Anterior cingulate cortex (tissue), 58 donors: ENCODE data around the gene ADGRG7.
"Not testable (repeated sequence)": the region's sequence is repeated elsewhere in the genome, so short reads cannot be mapped to it uniquely, and the experiment has no call there.

ENCODE experiments used
- DNase-seq, 58 donors: peaks; one replicate each; lab custom pipeline; 2025; lab: John Stamatoyannopoulos, UW

Gene ADGRG7

DNA sequence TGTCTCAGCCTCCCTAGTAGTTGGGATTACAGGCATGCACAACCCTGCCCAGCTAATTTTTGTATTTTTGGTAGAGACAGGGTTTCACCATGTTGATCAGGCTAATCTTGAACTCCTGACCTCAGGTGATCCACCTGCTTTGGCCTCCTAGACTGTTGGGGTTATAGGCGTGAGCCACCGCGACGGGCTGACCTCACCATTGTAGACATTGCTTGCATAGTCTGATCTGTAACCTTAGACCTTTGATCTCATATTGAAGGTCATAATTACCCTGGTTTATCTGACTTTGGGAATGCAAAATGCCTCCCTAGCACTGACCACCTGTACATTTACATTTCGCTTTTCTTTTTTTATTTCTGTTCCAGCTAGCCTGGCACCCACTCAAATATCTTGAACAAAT is 31.2 kb downstream of the ADGRG7 start:
- DNase-seq: no peak

DNA sequence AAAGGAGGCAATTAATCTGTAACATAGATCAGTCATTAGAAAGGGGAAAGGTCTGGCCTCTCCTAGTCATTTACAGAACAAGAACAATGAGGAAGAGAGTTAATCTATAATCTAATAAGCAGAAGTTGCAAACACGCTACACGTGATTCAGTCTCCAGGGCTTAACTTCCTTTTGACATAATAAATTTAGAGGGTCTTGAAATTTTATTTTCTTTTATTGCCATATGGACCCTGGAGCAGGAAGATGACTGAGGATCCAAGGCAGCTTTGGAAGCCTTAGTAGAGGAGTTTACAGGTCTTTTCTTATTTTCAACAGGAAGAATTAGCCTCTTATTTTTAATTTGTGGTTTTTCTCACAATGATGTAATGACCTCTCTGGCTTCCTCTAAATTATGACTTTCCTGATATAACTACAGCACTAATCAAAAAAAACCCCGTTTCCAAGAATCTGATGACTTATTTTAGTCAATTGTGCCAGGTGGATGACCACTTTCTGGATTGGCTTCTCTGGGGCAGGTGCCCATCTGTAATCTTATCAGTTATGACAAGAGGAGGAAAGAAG is 32.2 kb downstream of the ADGRG7 start:
- no peak for DNase-seq

DNA sequence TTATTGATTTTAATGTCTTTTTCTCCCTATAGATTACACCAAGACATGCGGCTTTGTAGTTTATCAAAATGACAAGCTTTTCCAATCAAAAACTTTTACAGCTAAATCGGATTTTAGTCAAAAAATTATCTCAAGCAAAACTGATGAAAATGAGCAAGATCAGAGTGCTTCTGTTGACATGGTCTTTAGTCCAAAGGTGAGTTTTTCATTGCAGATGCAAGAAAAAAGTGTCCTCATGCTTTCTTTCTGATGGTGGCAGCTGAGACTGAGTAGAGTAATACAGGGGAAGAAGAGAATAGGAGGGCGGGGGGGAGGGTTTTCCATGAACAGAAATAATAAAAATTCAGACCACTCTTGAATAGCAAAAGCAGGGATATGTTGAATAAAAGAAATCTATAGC is 36.5 kb downstream of the ADGRG7 start:
- DNase-seq: no peak

DNA sequence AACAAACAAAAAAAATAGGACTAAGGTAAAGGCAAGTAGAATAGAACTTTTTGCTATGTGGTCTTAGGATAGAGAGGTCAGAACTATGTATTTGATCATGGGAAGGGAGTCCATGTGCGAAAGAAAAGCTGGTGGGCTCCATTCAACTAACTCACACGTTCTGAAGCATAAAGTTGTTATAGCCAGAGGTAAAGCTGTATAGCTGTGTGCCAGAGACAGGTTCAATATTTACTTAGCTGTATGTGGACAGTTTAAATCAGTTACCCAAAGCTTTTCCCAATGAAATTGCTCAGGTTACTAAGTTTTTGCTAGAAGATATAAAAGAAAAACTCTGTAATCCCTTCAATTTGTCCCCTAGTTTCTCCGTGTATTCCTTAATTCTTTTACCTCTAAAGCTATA is 37.8 kb downstream of the ADGRG7 start:
- no peak for DNase-seq

DNA sequence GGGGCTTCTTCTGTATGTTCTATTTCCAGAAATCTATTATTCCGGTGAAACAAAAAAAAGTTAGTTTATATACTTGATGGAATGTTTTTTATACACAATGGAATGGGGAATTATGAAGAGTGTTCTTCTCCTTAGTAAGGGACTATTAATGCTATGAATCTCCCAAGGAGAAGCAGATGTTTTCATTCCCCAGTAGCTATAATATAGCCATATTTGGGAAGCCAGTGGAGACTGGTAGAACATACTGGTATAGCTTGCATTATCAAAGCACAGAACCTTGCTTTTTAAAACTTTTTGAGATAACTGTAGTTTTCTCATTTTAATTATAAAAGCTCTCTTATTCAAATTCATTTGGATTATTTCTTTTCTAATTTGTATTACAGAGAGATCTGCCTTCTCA is 38.3 kb downstream of the ADGRG7 start:
- no peak for DNase-seq

DNA sequence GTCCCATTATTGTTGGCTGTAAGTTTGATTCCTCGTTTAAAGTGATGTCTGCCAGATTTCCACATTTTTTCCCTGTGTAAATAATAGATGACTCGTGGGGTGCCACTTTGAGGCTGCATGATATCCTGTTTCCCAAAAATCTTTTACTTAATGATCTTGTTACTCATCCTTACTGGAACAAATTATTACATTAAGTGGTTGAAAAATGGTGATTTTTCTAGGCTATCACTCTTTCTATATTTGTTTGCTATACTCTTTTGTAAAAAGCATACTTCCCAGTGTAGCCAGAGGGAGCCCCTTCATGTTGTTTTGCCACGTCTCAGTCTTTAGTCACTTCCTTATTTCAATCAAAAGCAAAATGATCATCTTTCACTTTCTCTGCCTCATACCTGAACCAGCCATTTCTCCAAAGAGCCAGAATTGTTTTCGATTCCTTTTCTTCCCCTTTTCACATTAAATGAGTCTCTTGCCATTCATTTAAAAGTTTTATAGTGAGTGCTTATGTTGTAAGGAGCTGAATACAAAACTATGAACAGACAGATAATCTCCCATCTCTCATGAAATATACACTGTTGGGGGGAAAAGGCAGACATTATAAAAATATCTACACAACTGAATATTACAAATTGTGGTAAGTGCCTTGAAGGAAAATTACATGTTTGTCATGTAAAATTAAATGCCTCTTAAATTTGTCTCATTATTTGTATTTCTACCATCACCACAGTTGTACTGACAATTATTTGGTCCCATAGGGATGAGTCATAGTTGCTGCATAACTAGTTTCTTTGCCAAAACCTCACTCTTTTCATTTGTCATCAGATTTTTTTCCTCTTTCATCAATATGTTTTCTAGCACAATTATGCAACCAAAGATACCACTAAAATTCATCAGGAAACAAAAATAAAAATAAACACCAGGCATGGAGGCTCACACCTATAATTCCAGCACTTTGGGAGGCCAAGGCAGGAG is 41.5 kb downstream of the ADGRG7 start:
- no peak for DNase-seq

DNA sequence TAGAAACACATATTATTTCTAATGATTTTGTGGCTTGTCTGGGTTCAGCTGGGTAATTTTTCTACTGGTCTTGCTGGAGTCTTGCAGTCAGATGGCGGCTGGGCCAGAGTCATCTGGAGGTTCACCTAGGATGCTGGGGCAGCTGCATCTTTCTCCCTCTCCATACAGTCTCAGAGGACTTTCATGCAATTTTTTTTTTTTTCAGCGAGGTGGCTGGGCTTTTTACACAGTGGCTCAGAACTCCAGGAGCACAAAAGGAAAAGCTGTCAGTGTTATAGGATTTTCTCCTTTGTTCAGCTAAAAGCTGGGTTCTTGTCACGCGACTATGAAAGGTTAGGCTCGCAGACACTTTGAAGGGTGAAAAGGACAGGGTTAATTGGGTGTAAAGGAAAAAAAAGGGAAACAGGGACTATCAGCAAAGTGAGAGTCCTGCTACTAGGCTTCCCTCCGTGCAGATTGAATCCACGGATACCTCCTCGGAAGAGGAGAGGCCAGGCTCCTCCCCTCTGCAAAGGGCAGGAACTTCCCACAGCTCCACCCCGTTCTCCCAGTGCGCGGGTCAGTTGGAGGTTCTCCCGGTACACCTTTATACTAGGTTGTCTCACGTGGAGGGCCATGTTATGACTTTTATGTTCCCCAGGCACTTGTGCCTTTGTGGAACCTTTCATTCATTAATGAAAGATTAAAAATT is 44.3 kb downstream of the ADGRG7 start:
- DNase-seq: no peak

DNA sequence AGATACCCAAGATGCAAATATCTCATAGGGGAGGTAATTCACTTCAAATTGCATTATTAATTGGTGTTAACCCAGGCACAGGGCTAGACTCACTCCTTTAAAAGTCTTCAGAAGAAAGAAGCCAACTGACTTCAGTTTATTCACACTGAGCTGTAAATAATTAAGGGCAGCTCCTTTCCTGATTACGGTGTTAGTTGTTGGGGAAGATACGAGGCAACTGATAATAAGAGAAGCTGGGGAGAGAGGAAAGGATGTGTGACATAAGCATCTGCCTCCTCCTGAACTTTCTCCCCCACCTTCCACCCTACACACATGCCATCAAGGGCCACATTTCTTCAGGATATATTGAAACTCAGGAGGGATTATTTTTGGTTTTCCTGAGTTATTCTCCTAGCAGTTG is 47.5 kb downstream of the ADGRG7 start:
- no peak for DNase-seq

DNA sequence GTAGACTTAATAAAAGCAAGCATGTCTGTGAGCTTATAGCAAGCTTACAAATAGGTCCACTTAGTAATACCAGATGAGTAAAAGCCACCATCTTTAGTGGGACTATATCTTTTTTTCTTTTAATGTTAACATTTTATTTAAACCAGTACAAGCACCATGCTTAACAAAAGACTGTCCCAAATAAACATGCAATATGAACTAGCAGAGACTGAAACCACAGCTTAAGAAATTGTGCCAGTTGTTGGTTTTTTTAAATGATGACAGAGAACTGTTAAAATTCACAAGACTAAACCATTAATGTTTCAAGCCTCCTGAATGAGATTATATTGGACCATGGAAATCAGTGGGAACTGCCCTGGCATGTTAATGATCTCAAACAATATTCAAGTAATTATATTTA is 51.9 kb downstream of the ADGRG7 start:
- DNase-seq: not testable (repeated sequence)

DNA sequence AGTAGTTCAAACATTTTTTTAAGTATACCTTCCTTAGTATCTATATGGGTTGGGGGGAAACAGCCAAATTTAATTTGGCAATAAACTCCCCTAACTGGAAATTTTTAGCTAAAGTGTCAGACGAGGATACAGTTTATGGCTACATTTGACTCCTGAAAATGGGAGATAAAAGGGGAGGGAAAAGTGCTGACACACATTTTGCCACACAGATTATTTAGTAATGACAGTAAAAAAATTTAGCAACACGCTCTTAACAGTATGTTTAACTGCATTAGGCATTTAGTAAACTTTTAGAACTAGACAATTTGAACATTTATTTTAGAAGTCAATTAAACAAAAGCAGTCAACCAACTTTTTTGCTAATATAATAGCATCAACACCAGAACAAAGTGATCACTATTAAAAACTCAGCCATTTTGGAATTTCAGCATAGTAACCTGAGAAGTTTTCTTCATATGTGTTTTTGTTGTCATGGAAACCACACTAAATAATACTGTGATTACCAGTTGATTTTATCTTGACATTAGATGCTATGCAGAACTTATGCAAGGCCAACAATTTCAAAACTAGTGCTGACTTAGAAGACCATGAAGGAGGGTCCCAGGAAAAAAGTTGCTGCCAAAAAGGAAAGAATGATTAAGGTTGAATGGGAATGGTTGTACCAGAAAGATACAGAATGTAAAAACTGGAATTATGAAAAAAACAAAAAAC is 52.9 kb downstream of the ADGRG7 start:
- no peak for DNase-seq

DNA sequence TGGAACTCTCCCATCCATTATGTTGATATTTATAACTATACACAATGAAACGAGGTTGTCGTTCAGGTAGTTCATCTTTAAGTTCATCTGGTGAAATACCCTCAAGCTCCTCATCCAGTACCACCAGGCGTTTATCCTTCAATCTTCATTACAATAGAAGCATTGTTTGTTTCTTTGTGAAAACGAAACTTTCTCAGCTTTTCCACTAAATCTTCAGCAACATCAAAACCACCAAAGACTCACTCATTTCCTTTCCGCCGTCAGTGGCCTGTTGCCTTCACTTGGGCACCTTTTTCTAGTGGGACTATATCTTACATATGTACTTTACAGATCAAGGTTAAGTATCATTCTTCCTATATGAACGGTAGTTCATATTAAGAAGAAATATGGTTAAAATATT is 55.8 kb downstream of the ADGRG7 start:
- no peak for DNase-seq

DNA sequence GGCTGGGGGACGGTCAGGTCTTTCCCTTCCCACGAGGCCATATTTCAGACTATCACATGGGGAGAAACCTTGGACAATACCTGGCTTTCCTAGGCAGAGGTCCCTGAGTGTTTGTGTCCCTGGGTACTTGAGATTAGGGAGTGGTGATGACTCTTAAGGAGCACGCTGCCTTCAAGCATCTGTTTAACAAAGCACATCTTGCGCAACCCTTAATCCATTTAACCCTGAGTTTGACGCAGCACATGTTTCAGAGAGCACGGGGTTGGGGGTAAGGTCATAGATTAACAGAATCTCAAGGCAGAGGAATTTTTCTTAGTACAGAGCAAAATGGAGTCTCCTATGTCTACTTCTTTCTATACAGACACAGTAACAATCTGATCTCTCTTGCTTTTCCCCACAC is 57.3 kb downstream of the ADGRG7 start:
- DNase-seq: not testable (repeated sequence)

DNA sequence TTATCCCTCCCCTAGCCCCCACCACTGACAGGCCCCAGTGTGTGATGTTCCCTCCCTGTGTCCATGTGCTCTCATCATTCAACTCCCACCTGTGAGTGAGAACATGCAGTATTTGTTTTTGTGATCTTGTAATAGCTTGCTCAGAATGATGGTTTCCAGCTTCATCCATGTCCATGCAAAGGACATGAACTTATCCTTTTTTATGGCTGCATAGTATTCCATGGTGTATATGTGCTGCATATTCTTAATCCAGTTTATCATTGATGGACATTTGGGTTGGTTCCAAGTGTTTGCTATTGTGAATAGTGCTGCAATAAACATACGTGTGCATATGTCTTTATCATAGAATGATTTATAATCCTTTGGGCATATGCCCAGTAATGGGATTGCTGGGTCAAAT is 57.9 kb downstream of the ADGRG7 start:
- DNase-seq: not testable (repeated sequence)

DNA sequence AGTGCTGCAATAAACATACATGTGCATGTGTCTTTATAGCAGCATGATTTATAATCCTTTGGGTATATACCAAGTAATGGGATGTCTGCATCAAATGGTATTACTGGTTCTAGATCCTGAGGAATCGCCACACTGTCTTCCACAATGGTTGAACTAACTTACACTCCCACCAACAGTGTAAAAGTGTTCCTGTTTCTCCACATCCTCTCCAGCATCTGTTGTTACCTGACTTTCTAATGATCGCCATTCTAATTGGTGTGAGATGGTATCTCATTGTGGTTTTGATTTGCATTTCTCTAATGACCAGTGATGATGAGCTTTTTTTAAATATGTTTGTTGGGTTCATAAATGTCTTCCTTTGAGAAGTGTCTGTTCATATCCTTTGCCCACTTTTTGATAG is 61.6 kb downstream of the ADGRG7 start:
- DNase-seq: not testable (repeated sequence)

DNA sequence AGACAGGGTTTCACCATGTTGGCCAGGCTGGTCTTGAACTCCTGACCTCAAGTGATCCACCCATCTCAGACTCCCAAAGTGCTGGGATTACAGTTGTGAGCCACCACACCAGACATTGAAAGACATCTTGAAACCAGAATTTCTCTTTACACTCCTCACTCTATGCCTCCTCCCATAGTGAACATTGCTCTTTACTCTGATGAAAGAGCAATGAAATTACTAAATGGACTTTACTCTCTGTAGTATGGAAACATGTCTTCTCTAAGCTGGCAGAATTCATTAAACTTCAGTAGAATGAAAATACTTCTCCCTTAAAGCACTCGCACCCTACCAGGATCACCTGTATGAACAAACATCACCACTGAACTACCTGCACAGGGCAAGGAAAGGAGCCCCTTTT is 72.1 kb downstream of the ADGRG7 start:
- no peak for DNase-seq

DNA sequence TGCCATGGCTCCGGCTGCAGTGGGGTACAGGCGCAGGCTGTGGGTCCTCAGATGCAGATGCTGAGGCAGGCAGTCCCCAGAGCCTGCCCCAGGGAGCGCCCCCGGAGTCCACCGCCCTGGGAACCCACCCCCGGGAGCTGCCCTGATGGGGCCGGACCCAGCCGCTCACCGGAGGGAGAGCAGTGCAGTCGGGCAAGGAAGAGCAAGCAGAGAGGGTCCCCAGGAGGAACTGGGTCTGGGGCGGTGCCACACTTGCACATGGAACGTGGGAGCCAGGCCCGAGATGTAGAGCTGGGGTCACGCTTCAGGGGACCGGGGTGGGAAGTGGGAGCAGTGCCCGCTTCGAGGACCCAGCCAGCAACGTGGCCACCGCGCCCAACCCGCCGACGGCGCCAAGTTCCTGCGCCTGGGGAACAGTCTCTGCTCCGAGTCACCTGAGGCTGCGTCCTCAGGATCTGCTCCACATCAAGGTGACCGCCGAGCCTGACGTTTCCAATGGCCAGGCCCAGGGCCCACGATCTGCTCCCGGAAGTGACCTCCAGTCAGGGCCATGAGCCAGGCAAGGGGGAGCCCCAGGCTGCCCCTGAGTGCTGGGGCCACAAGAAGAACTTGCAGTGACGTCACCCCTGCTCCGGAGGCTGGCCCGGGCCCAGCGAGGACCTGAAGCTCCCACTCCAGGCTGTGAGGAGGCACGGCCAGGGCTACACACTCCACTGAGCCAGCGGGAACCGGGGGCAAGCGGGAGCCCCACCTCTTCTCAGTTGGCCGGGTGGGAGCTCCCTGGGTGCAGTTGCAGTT is 72.9 kb downstream of the ADGRG7 start:
- DNase-seq: no peak

DNA sequence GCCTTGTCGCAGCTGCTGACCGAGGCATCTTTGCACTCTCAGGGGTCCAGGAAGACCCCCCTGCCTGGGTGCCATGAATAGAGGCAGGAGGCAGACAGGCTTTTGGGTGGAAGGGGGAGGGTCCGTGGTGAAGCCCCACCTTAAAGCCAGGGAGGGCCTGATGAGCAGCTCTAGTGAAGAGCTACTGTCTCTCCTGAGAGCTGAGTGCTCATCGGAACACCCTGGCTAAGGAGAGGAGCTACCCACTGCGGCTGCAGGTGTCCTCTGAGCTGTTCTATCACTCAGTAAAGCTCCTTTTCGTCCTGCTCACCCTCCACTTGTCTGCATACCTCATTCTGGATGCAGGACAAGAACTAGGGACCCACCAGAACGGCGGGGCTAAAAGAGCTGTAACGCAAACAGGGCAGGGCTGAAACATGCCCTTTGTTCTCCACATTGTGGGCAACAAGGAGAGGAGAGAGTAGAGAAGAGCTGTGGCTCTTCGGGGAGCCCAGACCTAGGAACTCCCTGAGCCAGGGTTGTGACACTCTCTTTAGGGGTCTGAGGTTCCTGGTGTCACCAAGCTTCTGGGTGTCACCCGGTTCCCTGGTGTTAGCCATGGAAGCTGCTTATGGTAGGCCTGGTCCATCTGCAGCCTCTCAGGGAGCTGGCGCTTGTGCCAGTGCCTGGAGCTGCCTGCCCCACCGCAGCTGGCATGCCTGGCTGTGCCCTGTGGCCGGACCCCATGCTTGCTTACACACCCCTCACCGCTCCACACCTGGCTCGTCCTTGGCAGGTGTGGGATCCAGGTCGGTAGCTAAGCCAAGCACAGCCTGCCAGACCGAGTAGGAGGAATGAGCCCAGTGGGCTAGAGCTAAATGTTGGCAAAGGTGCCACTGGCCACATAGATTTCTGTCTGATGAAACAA is 73.7 kb downstream of the ADGRG7 start:
- no peak for DNase-seq

DNA sequence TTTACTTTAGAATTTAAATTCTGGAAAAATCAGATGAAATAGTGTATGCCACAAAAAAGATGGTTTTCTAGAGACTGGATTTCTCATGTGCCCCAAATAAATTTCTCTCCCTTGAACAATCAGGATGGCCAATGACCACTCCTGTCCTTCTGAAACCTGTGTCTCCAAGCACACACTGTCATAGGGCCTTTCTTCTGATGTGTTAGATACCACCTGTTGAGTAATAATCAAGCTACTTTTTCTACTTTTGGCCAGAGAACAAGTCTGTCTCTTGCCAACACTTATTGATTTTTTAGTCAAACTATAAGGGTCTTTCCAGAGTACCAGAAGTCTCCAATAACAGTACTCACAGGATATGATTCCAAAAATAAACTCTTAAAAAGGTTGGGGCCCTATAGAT is 83.8 kb downstream of the ADGRG7 start:
- no peak for DNase-seq

DNA sequence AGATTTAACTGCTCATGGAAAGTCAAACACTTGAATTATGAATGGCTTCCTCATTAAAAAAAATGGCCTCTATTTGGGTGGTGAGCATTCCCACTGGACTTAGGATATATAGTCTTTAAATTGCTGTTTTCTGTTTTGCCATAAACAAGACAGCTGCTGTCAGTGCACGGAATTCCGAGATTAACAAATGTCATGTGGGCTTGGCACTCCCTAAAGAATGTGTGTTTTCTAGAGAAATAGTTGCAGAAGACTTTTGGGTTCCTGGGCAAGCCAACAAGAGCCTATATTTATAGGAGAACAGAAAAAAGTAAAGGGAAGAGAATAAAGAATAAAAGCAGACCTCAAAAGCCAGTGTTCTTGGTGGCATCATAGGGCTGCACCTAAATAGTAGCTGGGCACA is 86.3 kb downstream of the ADGRG7 start:
- no peak for DNase-seq
